ENCODE measurements around the gene TNP2.
"Not testable (repeated sequence)": the region's sequence is repeated elsewhere in the genome, so short reads cannot be mapped to it uniquely, and the experiment has no call there.

TNP2 gene

DNA sequence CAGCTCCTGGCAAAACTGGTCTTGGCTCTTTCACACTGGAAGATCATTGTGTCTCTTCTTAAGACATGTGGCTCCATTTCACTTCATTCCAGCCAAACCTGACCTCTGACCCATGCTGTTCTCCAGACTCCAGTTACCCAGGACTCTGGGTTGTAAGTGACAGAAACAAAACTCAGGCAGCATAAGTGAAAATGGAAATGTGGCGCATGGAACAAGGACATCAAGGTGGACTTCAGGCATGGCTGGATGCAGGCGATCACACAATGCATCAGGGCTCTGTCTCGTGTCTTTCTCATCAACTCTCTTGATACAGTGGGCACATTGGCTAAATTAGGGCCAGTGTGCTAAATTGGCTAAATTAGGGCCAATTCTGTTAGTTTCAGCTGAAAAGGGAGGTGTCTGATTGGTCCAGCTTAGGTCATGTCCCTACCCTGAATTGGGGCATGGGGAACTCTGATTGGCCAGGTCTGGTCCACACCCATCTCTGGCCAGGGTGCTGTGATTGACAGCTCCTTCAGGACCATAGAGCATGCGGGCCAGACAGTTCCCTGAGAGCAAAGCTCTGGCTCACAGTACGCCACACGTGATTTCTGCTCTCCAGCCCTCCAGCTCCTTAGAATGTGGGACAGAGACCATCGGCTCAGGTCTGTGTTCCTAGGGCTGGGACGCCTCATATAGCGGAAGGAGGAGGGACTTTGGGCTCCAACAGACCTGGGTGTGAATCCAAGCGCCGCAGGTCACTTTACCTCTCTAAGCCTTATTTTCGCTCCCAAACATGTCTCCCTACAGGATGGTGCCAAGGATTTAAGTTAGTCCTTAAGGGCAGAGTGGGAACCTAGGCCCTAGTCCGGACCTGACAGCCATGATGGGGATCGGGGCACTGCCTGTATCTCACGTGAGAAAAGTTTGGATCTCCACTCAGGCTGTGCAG lies 30.6 kb downstream of the TNP2 start:
- DNase-seq, result no peak

DNA sequence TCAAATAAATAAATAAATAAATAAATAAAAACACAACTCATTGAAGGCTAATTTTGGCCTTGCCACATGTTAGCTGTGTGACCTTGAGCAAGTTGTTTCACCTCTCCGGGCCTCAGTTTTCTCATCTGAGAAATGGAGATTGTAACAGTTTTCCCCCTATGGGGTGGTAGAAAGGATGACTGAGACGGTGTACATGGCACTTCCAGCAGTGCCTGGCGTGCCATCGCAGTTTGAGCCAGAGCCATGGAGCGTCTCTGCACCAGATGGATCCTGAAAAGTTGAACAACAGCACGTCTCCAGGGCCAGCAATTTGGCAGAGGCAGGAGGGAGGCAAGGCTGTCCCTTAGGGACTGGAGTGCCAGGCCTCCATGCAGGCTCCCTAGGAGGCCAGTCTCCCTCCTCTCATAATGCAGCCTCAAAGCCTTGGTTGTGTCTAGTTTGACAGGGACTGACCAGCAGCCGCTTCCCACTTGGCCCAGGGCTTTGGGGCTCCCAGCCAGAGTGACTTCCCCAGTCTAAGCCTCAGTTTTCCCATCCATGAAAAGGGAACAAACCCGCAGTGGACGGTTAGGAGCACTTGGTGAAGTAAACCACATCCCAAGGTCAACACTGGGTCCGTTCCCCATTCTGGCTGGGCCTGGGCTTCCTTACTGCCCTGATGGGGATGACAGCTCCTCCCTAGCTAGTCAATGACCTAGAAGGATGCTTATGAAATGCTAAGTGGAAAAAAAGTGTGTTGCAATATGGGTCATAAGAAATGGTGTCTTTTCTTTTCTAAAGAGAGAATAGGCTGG lies 32.5 kb downstream of the TNP2 start:
- DNase-seq, result no peak

DNA sequence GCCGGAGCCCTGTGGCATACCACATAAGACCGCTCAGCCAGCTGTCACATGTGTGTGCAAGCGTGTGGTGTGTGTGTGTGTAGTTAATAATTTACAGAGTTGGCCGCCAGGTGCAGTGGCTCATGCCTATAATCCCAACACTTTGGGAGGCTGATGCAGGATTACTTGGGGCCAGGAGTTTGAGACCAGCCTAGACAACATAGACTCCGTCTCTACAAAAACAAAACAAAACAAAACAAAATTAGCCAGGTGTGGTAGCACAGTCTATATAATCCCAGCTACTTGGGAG lies 33.5 kb downstream of the TNP2 start:
- no peak for DNase-seq

DNA sequence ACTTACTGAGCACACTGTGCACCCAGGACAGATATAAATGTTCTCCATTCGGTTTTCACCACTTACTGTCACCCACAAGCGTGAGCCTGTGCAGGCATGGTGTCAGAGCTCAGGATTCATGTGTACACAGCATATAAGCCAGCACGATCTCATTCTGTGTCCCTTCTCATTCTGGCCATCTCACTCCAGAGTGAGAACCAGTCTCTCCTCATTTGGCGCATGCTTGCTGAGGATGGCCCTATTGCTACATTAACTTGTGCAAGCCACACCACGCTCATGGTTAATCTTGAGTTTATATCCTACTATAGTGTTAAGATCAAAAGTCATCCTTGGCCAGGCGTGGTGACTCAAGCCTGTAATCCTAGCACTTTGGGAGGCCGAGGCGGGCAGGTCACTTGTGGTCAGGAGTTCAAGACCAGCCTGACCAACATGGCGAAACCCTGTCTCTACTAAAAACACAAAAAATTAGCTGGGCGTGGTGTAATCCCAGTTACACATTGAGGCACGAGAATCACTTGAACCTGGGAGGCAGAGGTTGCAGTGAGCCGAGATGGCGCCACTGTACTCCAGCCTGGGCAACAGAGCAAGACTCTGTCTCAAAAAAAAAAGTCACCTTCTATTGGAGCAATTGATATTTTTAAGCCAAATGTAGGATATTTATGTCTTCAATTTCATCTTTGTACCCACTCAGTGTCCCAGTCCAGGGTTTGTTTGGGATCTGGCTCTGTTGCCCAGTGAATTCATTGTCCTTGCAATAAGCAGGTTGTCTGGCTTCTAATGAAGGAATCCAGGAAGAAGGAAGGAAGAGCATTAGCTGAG lies 34.0 kb downstream of the TNP2 start:
- DNase-seq, result no peak

DNA sequence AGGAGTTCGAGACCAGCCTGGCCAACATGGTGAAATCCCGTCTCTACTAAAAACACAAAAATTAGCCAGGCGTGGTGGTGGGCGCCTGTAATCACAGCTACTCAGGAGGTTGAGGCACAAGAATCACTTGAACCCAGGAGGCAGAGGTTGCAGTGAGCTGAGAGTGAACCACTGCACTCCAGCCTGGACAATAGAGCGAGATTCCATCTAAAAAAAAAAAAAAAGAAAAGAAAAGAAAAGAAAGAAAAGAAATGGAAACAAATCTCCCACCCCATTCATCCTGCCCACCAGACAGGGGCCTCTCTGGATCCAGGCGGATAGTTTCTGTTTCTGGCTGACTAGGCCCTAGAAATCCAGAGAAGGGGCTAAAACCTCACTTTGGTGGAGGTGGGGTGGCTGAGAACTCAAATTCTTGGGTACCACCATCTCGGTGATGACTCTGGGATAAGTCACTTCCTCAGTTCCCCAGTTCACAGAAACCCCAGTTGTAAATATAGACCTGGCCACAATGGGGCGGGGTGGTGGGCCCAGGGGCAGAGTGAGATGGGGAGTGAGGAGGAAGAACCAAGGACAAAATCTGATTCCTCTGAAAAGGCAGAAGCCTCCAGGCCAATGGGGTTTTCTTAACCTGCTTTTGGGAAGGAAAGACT lies 35.3 kb downstream of the TNP2 start:
- no peak for DNase-seq

DNA sequence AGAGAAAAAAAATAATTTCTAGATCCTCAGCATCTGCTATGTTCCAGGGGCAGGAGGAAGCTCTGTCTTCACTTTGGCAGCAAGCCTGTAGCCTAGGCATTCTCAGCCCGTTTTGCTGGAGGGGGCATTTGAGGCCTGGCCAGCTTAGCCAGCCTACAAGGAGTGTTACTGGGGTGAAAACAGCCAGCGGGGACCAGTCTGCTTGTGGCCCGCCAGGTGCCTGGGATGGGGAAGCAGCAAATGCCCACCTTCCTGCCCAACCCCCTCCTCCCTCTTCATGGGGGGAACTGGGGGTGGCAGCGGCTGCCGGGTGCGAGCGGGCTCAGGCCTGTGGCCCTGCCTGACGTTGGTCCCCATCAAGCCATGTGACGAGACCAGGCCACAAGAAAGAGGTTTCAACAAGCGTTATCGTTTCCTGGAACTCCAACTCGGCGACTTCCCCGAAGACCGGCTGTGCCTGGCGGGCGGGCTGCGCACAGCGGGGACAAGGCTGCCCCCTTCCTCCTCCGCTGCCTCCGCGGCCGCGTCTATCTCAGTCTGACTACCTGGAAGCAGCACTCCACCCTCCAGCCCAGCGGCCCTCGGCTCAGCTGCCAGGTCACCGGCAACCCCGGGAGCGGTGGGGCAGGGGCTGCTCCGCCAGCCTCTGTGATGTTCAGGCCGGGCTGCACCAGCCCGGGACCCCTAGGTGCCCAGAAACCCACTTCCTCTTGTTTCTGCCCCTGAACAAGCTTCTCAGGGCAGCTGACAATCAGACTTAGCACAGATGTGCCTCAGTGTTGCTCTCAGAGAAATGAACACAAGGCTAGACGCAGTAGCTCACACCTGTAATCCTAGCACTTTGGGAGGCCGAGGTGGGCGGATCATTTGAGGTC lies 36.0 kb downstream of the TNP2 start:
- no peak for DNase-seq

DNA sequence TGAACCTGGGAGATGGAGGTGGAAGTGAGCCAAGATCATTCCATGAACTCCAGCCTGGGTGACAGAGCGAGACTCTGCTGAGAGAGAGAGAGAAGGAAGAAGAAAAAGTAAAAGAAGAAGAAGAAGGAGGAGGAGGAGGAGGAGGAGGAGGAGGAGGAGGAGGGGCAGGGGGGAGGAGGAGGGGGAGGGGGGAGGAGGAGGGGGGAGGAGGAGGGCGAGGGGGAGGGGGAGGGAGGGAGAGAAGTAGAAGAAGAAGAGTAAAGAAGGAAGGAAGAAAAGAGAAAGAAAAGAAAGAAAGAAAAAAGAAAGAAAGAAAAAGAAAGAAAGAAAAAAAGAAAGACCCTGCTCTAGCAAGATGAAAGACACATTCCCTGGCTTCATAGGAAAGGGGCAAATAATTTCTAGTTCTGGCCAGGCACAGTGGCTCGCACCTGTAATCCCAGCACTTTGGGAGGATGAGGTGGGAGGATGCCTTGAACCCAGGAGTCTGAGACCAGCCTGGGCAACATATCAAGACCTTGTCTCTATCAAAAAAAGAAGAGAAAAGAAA lies 36.7 kb downstream of the TNP2 start:
- no peak for DNase-seq

DNA sequence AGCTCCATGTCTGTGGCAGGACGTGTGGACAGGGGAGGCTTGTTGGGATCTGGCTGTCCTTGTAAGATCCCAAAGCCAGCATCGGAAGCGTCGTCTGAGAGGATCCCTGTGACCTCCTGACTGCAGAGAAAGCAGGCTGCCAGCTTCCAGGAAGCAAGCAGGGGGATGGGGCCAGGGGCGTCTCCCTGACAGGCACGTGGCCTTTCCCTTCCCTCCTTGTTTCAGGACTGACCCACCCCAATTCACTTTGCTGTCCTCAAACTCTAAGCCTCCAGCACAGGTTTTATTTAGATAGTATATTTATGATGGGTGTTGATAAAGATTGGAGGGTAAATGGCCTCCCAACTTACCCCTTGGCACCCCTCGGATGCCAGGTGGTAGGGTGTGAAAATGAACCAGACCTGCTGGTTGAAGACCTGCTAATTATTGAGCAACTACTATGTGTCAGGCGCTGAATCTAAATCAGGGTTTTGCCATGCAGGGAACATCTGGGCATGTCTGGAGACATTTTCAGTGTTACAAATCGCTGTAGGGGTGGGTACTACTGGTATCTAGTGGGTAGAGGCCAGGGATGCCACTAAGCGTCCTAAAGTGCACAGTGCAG lies 37.7 kb downstream of the TNP2 start:
- no peak for DNase-seq

DNA sequence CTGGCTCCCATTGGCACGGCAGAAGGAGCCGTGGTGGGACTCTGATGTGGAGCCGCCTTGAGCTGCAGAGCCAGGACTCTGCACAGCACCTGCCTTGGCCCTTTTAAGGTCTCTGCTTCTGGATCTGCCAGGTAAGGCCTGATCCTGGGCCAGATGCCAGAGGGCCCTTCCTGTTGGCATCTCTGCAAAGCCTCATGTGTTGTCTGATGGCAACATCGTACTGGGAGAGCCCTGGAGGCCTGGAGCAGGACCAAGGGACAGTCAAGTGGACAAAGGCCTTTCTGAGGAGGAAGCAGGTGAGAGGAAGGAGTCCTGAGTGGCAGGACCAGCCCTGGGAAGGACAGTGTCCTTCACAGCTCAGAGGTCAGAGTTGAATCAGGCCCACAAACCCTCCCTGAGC lies 39.2 kb downstream of the TNP2 start:
- DNase-seq, result peak; percentile 13

DNA sequence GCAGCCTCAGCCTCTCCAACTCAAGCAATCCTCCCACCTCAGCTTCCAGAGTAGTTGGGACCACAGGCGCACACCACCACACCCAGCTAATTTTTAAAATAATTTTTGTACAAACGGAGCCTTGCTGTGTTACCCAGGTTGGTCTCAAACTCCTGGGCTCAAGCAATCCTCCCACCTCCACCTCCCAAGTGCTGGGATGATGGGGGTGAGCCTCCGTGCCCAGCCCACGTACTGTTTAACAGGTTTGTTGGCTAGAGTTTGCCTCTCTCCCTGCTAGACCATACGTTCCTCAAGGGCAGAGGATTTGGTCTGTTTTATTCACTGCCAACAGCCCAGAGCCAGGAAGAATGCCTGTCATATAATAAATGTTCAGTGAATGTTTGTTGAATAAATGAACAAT lies 39.7 kb downstream of the TNP2 start:
- no peak for DNase-seq

DNA sequence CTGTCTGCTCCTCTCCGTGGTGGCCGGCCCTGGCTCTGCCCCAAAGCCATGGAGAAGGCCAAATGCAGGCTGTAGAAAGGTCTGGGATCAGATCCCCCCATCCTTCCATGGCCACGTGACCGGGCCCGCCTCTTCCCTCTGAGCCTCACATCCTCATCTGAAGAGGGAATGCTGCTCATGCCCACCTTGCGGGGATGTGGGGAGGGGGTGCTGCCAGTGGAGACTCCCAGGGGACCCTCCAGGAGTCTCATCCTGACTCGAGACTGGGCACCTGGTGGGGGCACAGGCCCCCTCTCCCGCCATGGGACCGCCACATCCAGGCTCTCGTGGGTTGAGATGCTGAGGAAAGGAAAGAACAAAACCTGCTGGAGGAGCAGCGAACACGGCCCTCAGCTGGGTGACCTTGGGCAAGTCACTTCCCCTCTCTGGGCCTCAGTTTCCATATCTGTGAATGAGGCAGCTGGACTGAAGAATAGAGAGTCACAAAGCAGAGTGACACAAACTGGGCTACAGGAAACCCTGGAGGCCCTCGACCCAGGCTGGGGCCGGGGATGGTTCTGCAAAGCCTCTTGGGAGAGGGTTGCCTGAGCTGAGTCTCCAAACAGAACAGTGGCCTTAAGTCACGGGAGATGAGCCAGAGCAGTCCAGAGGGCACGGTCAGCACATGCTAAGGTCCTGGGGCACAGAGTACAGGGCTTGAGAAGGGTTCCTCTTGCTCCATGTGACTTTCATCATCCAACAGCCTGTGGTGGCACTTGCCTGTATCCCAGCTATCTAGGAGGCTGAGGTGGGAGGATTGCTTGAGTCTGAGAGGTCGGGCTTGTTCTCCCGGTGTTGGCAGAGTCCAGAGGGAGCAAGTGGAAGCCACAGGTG lies 43.2 kb downstream of the TNP2 start:
- DNase-seq, result no peak

DNA sequence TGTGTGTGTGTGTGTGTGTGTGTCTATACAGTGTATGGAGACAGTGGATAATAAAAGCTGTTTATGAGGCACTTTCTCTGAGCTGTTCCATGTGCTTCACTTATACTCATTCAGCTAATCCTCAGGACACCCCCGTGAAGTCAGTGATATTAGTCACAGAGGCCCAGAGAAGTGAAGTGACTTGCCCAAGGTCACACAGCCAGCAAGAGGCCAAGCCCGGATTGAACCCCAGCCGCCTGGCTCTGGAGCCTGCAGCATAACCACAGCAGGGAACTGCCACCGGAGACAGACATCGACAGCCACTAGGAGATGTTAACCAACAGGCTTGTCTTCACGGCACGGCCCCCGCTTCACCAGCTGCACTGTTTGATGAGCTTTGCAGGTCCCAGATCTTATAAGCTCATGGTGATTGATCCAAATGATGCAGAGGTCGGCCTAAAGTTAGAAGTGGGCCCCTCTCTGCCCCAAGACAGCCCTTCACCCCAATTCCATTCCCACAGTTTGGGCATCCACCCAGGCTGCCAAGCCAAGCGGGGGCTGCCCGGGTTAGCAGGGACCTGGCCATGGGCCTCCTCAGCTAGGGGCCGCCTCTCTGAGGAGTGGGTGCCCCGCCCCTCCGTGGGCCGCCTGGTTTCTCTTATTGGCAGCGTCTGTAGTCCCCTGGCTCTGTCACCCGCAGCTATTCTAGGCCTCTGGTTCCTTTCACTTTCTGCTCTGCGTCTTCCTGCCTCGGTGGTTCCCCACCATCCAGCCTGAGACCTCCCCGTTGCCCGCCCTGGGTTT lies 44.0 kb downstream of the TNP2 start:
- no peak for DNase-seq

DNA sequence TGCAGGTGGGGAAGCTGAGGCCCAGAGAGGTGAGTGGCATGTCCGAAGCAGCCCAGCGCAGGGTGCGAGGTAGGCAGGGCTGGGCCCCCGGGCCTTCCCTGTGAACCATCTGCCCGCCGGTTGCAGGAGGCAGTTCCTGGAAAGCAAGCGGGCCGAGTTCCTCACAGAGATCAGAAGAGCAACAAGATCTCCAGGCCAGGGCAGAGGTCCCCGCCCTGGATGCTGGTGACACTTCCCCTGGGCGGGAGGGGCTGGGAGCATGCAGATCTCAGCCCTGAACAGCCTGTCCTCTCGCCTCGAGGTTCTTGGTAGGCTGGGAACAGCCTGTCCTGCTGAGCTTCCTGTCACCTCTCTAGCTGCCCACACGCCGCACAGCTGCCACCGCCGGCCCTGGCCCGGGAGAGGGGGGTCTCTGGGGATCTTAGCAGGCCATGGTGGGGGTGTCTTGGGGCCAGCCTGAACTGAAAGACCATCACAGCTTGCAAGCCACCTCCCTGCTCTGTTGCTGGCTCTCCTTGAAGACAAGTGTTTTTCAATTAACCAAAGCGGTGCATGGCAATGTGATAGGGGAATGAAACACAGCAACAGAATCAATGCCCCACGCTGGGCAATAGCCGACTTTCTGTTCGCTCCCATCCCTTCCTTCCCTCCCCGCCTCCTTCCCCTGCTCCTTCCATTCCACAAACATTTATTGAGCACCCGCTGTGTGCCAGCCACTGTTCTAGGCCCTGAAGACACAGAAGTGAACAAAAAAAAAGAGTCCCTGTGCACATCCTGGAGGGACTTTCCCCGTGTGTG lies 44.8 kb downstream of the TNP2 start:
- no peak for DNase-seq

DNA sequence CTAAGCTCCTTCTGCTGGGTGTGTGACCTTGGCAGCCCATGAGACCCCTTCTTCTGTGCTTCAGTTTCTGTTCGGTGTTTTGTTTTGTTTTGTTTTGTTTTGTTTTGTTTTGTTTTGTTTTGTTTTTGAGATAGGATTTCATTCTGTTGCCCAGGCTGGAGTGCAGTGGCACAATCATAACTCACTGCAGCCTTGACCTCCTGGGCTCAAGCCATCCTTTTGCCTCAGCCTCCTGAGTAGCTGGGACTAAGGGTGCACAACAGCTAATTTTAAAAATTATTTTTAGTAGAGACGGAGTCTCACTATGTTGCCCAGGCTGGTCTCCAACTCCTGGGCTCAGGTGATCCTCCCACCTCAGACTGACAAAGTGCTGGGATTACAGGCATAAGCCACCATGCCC lies 48.6 kb downstream of the TNP2 start:
- DNase-seq, result not testable (repeated sequence)

DNA sequence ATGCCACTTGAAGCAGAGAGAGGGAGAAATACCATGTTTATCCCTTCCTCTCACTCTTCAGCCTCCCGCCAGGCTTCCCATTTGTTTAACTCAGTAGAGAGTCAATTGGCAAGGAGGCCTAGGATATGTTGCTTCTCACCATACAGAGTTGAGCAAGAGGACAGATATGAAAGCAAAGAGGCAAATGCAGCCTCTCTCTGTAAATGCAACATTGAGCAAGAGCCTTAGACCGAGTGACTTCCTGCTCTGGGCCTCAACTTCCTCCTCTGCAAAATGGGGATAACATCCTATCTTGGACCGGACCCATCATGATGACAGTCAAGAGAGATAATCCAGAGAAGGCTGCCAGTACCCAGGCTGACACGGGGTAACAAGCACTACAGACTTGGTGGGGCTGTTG lies 49.9 kb downstream of the TNP2 start:
- no peak for DNase-seq

DNA sequence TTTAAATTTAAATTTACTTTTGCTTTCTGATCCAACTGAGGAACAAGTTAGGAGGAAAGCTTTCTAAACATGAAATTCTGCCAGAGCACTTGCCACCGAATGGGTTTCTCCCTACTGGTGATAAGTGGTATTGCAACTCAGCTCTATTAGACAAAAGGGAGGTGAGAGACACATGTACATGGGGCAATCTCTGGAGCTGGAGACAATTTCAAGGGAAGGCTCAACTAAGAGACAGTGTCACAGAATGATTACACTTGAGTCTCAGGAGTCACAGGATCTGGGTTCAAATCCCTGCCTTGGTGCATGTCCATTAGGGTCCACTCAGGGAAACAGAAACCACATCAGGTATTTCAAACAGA lies 50.5 kb downstream of the TNP2 start:
- no peak for DNase-seq
